ENCODE results near the gene POLR1H.
"Not testable (repeated sequence)": the region's sequence is repeated elsewhere in the genome, so short reads cannot be mapped to it uniquely, and the experiment has no call there.

The POLR1H gene, protein sequence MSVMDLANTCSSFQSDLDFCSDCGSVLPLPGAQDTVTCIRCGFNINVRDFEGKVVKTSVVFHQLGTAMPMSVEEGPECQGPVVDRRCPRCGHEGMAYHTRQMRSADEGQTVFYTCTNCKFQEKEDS

DNA sequence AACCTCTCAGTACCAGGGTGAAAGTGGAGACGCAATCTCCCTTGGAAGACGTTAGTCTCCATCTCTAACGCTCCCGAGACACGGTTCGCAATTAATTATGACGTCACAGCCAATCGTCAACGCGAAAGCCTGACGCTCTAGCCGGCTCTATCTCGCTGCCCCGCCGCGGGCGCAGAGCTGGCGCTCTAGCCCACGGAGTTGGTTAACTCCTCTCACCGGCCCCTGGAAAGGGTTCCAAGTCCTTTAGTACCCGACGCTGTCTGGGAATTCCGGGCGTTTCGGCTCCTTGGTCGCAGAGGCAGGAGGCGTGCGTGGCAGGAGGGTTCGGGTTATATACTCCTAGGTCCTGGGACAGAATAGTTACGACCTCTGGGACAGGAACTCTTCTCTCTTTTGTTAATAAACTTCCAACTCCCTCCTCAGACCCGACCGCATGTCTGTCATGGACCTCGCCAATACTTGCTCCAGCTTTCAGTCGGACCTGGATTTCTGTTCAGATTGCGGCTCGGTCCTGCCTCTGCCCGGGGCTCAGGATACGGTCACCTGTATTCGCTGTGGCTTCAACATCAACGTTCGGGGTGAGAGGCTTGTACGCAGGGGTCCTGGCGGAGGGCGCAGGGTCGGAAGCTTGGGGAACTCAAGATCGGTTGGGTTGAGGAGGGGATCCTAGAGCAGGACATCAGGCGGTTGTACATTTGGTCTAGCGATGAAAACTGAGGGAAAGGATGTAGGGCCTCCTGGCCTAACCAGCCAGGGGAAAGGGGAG is at the start of gene POLR1H:
Gene POLR1H (plus strand): TSS at position 174 of the 766 bp plus-strand sequence. CDS start 260 bp downstream, at position 434.
- in situ Hi-C loops (cut with MboI; ENCODE audit: low sequenced_read_pairs) = no loop called here

DNA sequence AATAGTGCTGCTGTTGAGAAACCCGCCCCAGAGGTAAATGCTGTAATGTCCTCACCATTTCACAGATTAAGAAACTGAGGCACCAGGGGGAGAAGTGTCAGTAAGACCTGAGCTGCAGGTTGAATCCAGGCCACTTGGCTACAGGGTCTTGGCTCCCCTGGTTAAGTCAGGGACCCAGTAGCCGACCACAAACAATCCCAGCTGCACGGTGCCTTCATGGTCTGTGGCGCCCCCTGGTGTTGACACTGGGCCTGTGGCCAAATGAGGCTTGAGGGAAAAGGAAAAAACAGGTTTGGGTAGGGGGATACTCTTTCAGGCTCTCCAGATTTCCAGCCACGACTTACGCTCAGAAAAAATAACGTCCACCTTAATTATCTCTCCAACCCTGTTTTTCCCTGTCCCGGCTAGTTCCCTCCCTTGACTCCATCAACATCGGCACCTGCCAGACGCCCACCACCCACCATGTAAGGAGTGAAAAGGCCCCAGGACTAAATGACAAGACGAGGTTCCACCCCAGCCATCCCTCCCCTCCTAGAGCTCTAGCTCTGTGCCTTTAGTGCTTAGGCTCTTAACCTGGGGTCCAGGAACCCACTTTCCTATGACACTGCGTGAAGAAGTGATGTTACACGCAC is 47.7 kb upstream of the POLR1H start:
- in situ Hi-C loops (cut with MboI; ENCODE audit: low sequenced_read_pairs) = no loop called here

DNA sequence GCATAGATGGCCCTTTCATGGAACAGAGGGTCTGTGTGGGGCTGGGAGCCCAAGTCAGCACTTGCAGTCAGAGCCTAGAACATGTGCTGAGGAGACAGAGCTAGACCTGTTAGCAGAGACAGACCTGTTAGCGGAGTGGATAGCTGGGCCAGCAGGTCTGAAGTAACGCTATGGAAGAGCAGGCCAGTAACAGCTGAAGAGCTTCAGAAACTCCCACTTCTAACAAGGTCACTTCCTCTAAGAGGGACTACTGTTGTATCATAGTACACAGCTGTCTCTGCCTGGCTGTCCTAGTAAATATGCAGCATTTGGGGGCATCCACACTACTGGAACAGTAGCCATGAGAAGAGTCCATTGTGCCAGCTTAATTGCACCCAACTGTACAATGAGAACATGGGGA is 41.2 kb upstream of the POLR1H start:
- in situ Hi-C loops (cut with MboI; ENCODE audit: low sequenced_read_pairs) = no loop called here

DNA sequence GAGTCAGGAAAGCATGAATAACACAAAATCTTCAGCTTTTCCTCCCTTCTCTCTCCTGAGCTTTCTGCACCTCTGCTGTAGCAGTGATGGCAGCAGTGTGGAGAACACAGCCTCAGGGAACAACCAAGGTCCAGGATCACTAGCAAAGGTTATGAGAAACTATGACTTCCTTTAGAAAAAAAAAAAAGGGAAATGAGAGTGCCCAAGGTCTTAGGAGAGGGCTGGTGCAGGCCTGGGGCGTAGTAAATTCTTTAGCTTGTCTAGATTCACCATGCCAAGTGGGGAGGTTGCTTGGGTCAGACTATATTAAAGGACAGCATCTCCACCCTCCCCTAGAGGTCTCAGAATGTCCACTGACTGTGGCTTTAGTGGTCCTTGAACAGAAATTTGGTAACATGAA is 40.4 kb upstream of the POLR1H start:
- in situ Hi-C loops (cut with MboI; ENCODE audit: low sequenced_read_pairs) = no loop called here

DNA sequence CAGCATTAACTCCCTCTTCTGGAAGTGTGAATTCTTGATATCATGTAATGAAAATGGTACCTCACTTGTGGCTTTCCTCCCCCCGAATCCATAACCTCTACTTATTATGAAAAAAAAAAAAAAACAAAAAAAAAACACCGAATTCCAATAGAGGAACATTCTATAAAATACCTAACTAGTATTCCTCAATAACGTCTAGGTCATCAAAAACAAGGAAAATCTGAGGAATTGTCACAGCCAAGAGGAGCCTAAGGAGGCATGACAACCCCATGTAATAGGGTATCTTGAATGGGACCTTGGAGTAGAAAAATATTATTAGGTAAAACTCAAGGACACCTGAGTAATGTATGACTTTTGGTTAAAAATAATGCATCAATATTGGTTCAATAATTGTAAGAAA is 38.9 kb upstream of the POLR1H start:
- in situ Hi-C loops (cut with MboI; ENCODE audit: low sequenced_read_pairs) = no loop called here

DNA sequence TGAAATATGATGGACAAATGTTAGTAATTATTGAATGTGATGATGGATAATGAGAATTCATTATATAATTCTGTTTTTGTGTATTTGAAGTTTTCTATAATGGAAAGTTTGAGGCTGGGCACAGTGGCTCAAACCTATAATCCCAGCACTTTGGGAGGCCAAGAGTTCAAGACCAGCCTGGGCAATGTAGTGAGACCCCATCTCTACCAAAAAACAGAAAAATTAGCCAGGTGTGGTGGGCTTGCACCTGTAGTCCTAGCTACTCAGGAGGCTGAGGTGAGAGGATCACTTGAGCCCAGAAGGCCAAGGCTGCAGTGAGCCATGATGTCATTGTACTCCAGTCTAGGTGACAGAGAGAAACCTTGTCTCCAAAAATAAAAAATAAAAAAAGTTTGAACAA is 38.4 kb upstream of the POLR1H start:
- in situ Hi-C loops (cut with MboI; ENCODE audit: low sequenced_read_pairs) = not testable (repeated sequence)

DNA sequence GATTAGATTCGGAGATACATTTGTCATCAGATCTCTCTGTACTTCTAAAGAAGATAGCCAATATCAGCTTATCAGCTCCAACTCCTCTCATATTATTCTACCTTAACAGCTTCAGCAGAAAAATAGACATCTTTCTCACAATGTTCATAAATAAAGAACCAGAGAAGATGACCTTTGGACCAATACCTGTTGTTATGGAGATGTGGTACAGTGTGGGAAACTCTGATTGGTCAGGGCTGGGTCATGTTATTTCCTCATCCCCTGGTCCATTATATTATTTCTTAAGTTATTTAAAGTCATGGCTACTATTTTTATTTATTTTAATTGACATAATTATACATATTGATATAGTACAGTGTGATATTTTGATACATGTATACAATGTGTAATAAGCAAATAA is 35.9 kb upstream of the POLR1H start:
- in situ Hi-C loops (cut with MboI; ENCODE audit: low sequenced_read_pairs) = no loop called here

DNA sequence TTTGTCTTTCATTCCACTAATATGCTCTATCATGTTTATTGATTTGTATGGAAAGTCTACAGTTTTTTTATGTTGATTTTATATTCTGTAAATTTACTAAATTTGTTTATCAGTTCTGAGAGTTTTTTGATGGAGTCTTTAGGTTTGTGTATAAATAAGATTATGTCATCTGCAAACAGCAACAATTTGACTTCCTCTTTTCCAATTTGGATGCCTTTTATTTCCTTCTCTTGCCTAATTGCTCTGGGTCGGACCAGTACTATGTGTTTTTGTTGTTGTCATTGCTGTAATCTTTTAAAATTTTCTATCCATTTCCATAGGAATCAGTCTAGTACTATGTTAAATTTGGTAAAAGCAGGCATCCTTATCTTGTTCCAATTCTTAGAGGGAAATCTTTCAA is 31.5 kb upstream of the POLR1H start:
- in situ Hi-C loops (cut with MboI; ENCODE audit: low sequenced_read_pairs) = no loop called here

DNA sequence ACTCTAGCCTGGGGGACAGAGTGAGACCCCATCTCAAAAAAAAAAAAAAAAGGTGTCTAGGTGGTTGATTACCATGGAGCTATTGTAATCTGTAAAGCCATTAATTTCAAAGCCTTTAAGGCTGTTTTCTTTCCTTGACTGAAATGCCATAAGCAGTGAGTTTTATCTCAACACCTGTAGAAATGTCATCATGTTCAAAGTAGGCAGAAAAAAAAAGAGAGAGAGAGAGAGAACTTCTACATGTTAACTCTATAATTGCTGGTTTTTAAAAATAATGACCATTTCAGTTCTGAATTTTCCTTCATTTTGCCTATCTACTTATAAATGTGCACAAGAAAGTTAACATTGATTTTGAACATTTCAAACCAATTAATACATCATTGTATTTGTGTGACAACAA is 29.7 kb upstream of the POLR1H start:
- in situ Hi-C loops (cut with MboI; ENCODE audit: low sequenced_read_pairs) = no loop called here

DNA sequence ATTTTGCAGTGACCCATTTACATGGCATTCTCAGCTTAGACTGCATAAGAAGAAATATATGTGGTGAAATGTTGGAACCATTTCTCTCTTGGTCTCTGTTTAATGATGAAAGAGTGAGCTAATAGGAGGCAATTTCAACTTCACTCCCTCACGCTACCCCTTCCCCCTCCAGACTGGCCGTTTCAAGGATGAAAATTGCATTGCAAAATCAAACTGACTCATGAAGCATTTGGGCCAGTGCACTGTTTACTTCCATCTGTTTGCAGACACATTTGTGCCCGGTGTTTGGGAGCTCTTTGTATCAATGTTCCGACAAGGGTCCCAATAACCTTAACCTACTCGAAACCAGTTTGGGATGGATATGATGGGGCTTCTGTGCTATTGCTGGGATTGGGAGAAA is 27.6 kb upstream of the POLR1H start:
- in situ Hi-C loops (cut with MboI; ENCODE audit: low sequenced_read_pairs) = not testable (repeated sequence)

DNA sequence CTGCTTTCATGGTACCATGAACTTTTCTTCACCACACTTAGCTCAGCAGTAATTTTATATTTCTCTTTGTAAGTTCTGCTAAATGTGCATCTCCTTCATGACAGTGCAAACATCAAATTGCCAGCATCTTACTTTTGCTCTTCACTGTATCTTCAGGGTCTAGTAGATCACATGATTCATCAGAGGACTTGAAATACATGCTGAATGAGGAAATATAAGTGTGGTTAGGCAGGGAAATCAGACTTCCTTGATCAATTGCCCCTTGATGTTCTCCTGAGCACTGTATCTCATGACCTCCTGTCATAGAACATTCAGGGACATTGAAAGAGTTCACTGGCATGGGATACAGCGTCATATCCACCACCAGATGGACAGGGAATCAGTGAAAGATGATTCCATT is 25.3 kb upstream of the POLR1H start:
- in situ Hi-C loops (cut with MboI; ENCODE audit: low sequenced_read_pairs) = no loop called here

DNA sequence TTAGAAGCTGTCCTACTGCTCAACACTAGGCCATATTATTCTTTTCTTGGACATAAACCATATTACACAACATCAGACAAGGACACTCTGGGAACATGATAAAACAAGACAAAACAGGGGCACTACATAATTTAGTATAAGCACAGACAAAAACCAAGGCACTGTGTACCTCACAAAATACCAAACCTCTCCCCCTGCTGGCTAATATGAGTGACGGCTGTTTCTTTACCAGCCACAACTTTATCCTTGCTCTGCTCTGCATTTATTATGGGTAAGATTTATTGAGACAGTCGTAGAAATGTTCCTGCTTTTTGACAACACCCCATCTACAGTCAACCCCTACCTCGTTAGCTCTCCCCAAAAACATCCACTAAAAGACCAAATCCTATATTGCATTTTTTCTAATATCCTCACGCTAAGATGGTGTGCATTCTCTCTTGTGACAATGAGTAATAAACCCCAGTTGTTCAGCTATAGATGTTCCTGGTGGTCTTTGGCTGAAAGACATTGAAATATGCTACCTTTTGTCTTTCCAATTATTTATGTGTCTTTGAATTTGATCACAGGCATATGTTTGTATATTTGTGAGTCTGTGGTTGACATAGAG is 23.8 kb upstream of the POLR1H start:
- in situ Hi-C loops (cut with MboI; ENCODE audit: low sequenced_read_pairs) = no loop called here

DNA sequence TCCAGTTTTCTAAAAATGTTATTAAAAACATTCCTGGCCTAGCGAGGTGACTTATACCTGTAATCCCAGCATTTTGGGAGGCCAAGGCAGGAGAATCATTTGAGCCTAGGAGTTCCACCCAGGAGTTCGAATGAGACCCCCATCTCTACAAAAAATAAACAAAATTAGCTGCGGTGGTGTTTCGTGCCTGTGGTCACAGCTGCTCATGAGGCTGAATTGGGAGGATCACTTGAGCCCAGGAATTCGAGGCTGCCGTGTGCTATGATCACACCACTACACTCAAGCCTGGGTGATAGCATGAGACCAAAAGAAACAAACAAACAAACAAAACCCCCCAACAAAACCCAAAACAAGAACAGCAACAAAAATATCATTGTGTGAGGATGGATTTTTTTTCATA is 19.8 kb upstream of the POLR1H start:
- in situ Hi-C loops (cut with MboI; ENCODE audit: low sequenced_read_pairs) = no loop called here

DNA sequence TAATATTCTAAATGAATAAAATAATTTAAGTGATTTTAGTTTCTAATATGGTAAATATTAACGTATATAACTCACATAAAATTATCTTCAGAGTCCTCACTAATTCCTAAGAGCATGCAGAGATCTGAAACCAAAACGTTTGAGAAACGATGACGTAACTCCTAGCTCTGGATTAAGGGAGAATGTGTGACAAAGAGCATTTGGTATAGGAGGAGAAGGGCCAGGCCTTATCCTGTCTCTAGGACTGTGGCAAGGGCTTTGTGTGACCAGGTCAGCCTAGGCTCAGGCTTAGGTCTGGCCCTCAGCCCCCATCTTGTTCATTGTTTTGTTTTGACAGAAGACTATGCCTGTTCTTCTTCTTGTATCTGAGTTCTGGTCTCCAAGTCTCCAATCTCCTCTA is 19.2 kb upstream of the POLR1H start:
- in situ Hi-C loops (cut with MboI; ENCODE audit: low sequenced_read_pairs) = no loop called here

DNA sequence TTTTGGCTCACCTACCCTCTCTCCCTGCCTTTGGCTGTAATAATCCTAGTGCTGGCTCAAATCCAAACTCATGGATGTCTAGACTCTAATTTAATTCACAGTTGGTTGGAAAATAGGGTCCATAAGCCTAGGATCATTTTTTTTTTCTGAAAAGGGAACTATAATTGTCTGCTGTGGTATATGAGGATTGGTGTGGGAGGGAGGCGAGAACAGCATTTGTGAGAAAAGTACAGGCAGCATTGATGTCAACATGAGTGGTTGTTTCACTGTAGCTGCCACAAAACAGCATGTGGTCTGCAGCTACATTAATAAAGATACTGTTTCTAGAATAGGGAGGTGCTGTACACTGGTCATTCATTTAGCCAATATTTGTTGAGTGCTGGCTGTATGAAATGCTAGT is 18.6 kb upstream of the POLR1H start:
- in situ Hi-C loops (cut with MboI; ENCODE audit: low sequenced_read_pairs) = no loop called here

DNA sequence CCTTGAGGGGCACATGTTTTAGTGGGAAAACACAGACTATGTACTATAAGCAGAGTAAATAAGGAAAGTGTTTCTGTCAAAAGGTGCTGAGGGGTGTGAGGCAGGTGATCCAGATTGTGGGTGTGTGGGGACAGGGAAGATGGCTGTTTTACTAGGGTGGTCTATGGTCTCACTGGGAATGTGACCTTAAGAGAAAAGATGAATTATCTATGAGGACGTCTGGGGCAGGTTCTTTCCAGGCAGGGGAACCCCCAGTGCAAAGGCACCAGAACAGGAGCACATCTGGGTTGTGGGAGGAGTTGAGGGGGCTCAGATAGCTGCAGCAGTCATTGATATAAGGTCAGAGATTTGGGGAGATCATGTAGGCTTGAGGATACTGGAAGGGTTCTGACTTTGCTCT is 18.2 kb upstream of the POLR1H start:
- in situ Hi-C loops (cut with MboI; ENCODE audit: low sequenced_read_pairs) = no loop called here

DNA sequence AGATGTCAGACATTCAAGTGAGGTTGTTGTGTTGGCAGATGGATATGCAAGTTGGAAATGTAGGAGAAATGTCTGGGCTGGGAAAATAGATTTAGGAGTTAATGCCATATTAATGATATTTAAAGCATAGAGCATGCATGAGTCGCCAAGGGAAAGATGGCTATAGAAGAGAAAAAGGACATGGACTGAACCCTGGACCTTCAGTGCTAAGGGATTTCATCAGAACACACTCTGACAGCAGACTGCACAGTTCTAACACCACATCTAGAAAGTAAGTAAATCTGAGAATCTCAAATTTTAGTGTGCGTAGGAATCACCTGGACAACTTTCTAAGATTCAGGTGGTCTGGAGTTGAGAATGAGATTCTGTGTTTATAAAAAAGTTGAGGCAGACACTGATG is 17.3 kb upstream of the POLR1H start:
- in situ Hi-C loops (cut with MboI; ENCODE audit: low sequenced_read_pairs) = no loop called here

DNA sequence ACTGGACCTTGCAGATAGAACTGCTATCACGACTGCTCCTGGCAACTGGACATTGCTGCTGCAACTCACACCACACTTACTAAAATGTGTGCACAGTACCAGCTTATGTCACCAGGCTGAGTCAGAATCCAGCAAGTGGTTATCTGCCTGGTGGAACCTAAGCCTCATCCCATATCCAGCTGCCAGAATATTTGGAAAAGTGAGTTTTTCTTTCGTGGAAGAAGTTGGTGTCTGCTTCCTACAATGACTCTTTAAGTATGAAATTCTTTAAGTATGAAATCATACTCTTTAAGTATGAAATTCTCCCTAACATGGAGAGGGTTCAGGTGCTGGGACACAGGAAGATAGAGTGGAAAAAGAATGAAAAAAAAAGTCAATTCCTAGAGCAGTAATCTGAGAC is 16.4 kb upstream of the POLR1H start:
- in situ Hi-C loops (cut with MboI; ENCODE audit: low sequenced_read_pairs) = no loop called here

DNA sequence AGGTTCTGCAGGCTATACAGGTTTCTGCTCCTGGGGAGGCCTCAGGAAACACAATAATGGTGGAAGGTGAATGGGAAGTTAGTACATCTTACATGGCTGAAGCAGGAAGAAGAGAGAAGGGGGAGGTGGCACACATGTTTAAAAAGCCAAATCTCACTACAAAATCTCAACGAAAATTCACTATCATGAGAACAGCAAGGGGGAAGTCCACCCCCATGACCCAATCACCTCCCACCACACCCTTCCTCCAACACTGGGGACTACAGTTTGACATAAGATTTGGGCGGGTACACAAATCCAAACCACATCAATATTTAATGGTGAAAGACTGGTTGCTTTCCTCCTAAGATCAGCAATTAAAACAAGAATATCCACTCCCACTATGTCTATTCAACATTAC is 13.8 kb upstream of the POLR1H start:
- in situ Hi-C loops (cut with MboI; ENCODE audit: low sequenced_read_pairs) = no loop called here

DNA sequence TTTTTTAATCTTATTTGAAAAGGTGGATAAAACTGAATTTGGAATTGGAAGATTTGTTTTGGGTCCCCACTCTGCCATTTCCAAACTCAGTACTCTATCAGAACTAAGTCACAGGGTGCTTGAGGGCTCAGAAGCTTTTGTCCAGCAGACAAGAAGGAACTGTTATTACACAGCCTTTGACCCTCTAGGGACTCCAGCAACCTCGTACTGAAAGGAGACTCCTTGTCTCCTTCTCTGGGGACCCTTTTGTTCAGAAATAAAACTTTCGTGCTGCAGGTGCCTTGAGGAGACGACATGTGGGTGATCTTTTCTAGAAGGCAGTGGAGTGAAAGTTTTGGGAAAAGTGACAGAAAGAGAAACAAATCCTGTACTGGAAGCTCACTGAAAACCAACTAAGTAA is 7.4 kb upstream of the POLR1H start:
- in situ Hi-C loops (cut with MboI; ENCODE audit: low sequenced_read_pairs) = no loop called here

DNA sequence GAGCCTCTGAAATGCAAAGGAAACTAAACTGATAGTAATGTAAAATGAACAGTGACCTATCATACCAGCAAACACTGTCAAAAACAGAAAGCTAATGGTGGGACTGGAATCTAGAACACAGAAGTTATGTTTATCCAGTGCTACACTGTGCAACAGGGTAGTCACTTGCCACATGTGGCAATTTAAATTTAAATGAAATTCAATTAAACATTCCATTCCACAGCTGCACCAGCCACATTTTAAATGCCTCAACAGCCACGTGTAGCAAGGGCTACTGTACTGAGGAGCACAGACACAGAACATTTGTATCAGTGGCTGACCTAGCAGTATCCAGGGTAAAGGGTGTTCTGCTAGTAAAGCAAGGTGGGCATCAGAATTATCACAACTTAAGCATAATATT is 5.6 kb upstream of the POLR1H start:
- in situ Hi-C loops (cut with MboI; ENCODE audit: low sequenced_read_pairs) = no loop called here

DNA sequence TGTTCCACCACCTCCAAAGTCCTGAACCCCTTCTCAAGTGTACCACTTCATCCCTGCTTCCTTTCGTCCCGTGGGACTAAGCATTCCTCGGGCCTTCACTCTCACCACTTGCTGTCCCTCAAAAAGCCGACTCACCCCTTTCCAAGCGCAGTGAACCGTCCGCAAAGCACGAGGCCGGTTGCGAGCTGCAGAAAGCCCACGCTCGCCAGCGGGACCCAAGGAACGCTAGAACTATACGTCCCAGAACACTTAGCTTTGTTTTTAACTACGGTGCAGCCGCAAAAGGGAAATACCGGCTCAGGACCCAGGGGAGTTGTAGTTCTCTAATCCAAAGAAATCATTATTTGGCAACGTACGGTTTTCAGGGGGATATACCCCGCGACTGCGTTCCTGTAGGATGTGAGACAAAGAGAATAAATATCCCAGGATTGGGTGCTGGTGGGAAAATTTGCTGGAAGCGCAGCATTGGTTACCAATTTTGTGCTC is 416 bp upstream of the POLR1H start:
- in situ Hi-C loops (cut with MboI; ENCODE audit: low sequenced_read_pairs) = no loop called here

Data from HL-60/S4 treated with phorbol 12-myristate 13-acetate at 8.2 ng/mL for 4 days and 3 days (cell line).